Peyer's patch (tissue), 4 donors: ENCODE data around the gene RNF208.

Experiments
- CTCF ChIP-seq, 6 experiments: fragments of 450-650 bp in 4 of 6; fragments of 200-600 bp in 2 of 6; sonication (generic) in 1 of 6; IDR thresholded peaks; one replicate each; pipeline ENCODE4 v1.5.1; 2017 to 2019; ENCODE audit warnings: antibody characterized with exemption in 6 of 6, mild to moderate bottlenecking in 3 of 6, moderate library complexity in 1 of 6
- POLR2A ChIP-seq, 2 donors: fragments of 450-650 bp; IDR thresholded peaks; one replicate each; pipeline ENCODE4 v1.5.1; 2017; ENCODE audit warnings: antibody characterized with exemption in 2 of 2, mild to moderate bottlenecking in 2 of 2, moderate library complexity in 2 of 2

GRCh38 chr9:137219757-137220316, 2.2 kb downstream of the RNF208 start:
- TF ChIP-seq POLR2A (IDR thresholded peaks at IDR 0.05), result no peak
- no peak for TF ChIP-seq CTCF (IDR thresholded peaks at IDR 0.05)
